ENCODE results near the gene ZMYND15. TPM values are rescaled to one million over a fixed set of nuclear protein-coding genes. Genes with fewer than 3 reads are reported as not detected.
"Not testable (repeated sequence)": the region's sequence is repeated elsewhere in the genome, so short reads cannot be mapped to it uniquely, and the experiment has no call there.

Gene ZMYND15, protein sequence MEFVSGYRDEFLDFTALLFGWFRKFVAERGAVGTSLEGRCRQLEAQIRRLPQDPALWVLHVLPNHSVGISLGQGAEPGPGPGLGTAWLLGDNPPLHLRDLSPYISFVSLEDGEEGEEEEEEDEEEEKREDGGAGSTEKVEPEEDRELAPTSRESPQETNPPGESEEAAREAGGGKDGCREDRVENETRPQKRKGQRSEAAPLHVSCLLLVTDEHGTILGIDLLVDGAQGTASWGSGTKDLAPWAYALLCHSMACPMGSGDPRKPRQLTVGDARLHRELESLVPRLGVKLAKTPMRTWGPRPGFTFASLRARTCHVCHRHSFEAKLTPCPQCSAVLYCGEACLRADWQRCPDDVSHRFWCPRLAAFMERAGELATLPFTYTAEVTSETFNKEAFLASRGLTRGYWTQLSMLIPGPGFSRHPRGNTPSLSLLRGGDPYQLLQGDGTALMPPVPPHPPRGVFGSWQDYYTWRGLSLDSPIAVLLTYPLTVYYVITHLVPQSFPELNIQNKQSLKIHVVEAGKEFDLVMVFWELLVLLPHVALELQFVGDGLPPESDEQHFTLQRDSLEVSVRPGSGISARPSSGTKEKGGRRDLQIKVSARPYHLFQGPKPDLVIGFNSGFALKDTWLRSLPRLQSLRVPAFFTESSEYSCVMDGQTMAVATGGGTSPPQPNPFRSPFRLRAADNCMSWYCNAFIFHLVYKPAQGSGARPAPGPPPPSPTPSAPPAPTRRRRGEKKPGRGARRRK
- 1 to 10 TPM in 1 of 4 donors, under 1 TPM in 1, not detected in 2; 0.82 to 1.4 TPM for total RNA-seq

DNA sequence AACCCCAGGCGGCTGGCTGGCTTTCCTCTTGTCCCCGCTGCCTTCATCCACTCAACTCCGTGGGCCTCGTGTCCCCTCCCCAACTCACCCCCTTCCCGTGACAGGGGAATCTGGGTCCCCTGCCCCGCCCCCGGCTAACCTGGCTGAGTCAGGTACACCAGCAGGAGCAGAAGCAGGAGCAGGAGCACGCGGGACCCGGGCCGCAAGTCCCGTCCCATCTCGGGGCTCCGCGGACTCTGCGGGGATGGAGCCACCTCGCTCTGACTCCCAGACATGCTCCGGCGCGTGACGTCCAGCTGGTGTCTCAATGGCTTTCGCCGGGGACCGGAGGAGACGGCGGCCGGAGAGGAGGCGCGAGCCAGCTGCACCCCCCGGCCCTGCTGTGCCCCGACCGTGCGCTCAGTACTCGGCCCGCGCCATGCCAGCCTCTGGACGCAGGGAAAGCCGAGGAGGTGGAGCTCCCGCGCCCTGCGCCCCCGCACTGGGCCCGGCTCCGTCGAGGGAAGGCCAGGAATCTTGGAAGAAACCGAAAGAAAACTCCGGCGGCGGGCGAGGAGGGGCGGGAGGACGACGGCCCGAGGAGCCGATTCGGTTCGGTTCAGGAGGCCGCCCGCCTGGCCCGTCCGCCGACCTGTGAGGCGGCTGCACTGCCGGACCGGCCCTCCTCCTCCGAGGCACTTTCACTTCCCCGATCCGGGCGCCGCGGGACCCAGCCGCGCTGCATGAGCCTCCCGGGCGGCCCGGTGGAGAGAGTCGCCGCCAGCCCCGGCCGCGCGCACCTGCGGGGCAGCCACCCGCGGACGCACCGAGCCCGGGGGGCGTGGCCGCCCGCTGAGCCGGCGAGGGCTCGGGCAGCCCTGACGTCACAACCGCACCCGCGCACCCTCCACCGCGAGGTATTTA, at the start of gene ZMYND15, which contains the start of gene CXCL16:
TSS of gene ZMYND15 (plus strand) at position 712 of the 903 bp plus-strand sequence. CDS start 716 bp downstream, outside the sequence.
TSS of gene CXCL16 (minus strand) at position 807 of the 903 bp plus-strand sequence. CDS start at position 218, 589 bp downstream.
- Histone ChIP-seq H3K4me1 (peaks cover 6 to 16% (median 13%) of the 10 kb centered on the region in 4 donors), H3K9me3 (no peaks in the 10 kb centered on the region), H3K4me3 (peak within 1 kb of the TSS; percentile 63 to 94 (median 80)), H3K27ac (peak within 1 kb of the TSS; percentile 42 to 75 (median 72)), H3K36me3 (no peaks in the 10 kb centered on the region), H3K27me3 (peaks cover 2% of the 10 kb centered on the region)
- 1% methylated on average over 84 of the region's 100 CpGs; no CpG with 5 or more reads in 1 of the 2 donors for WGBS, 2 donors (ENCODE audit: low coverage in 1 of 2)
- DNase-seq = peak; percentile 83
- TF ChIP-seq, protein P1, sequence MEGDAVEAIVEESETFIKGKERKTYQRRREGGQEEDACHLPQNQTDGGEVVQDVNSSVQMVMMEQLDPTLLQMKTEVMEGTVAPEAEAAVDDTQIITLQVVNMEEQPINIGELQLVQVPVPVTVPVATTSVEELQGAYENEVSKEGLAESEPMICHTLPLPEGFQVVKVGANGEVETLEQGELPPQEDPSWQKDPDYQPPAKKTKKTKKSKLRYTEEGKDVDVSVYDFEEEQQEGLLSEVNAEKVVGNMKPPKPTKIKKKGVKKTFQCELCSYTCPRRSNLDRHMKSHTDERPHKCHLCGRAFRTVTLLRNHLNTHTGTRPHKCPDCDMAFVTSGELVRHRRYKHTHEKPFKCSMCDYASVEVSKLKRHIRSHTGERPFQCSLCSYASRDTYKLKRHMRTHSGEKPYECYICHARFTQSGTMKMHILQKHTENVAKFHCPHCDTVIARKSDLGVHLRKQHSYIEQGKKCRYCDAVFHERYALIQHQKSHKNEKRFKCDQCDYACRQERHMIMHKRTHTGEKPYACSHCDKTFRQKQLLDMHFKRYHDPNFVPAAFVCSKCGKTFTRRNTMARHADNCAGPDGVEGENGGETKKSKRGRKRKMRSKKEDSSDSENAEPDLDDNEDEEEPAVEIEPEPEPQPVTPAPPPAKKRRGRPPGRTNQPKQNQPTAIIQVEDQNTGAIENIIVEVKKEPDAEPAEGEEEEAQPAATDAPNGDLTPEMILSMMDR (IDR thresholded peaks at IDR 0.05) = peak in 1 of 5 experiments; percentile 10
- TF ChIP-seq POLR2A (IDR thresholded peaks at IDR 0.05) (peak; percentile 53), EP300 (IDR thresholded peaks at IDR 0.05; ENCODE audit: low read depth) (no peak), POLR2AphosphoS5 (IDR thresholded peaks at IDR 0.05) (peak in 2 of 3 donors; percentile 10 to 11)
- intact Hi-C loops (cut with DNase I; ENCODE audit: low total_unique reads) = loop anchor here (10.0 kb wide), 2 partner anchors 45 to 155 kb away; partner anchors contain the start of genes C17orf107, GLTPD2 and VMO1
- in situ Hi-C loops (cut with MboI; ENCODE audit: low pct_ligation_motif_present in 1 of 4, low pct_unique_long_range_greater_than_20kb in 1 of 4, low sequenced_read_pairs in 3 of 4) = loop anchor here in 2 of 4 donors (10.0 kb wide), 2 partner anchors 45 to 145 kb away; partner anchors contain the start of genes GLTPD2 (in 1 of the 2) and VMO1 (in 1 of the 2)

DNA sequence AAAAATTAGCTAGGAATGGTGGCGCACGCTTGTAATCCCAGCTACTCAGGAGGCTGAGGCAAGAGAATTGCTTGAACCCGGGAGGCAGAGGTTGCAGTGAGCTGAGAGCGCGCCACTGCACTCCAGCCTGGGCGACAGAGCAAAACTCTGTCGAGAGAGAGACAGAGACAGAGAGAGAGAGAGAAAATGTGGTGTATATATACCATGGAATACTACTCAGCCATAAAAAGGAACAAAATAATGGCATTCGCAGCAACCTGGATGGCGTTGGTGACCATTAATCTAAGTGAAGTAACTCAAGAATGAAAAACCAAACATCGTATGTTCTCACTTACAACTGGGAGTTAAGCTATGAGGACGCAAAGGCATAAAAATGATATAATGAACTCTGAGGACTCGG, 49.8 kb upstream of the ZMYND15 start:
- H3K4me3 ChIP-seq; intact Hi-C loops (cut with DNase I; ENCODE audit: low total_unique reads); H3K4me1 ChIP-seq; in situ Hi-C loops (cut with MboI; ENCODE audit: low pct_ligation_motif_present in 1 of 4, low pct_unique_long_range_greater_than_20kb in 1 of 4, low sequenced_read_pairs in 3 of 4); DNase-seq; H3K27me3 ChIP-seq; H3K27ac ChIP-seq; H3K9me3 ChIP-seq; H3K36me3 ChIP-seq: not testable (repeated sequence)
- 85 to 88% methylated on average over 10 to 12 of the region's 12 CpGs for WGBS, 2 donors (ENCODE audit: low coverage in 1 of 2)

DNA sequence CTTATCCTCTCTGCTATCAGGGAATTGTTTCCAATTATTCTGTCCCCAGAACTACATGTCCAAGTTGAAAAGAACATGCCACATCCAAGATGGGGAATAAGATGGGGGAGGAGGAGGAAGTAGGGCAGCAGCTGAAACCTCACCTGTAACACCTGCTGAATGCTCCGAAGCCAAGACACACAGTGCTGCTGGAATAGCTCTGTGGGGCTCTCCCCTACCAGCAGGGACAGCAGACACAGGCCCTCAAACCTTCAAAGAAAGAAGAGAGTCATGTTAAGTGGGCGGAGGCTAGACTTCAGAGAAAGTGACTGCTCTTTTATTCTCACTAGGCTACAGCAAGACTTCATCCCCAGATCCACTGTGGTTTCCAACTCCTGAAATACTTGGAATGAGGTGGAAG, 48.9 kb upstream of the ZMYND15 start:
- 57 to 100% methylated on average over 1 to 2 of the region's 2 CpGs for WGBS, 2 donors (ENCODE audit: low coverage in 1 of 2)
- H3K4me3 ChIP-seq = no peak overlapping the region
- H3K9me3 ChIP-seq = no peaks in the 10 kb centered on the region
- no peaks in the 10 kb centered on the region for H3K27me3 ChIP-seq
- H3K4me1 ChIP-seq = peaks cover 0 to 3% (median 0%) of the 10 kb centered on the region in 4 donors
- TF ChIP-seq, protein P1 (IDR thresholded peaks at IDR 0.05) = no peak
- TF ChIP-seq EP300 (IDR thresholded peaks at IDR 0.05; ENCODE audit: low read depth) = no peak
- TF ChIP-seq POLR2A (IDR thresholded peaks at IDR 0.05) = no peak
- H3K36me3 ChIP-seq = no peaks in the 10 kb centered on the region
- H3K27ac ChIP-seq = no peak overlapping the region
- DNase-seq = no peak
- in situ Hi-C loops (cut with MboI; ENCODE audit: low pct_ligation_motif_present in 1 of 4, low pct_unique_long_range_greater_than_20kb in 1 of 4, low sequenced_read_pairs in 3 of 4) (no loop called here), intact Hi-C loops (cut with DNase I; ENCODE audit: low total_unique reads) (no loop called here)

DNA sequence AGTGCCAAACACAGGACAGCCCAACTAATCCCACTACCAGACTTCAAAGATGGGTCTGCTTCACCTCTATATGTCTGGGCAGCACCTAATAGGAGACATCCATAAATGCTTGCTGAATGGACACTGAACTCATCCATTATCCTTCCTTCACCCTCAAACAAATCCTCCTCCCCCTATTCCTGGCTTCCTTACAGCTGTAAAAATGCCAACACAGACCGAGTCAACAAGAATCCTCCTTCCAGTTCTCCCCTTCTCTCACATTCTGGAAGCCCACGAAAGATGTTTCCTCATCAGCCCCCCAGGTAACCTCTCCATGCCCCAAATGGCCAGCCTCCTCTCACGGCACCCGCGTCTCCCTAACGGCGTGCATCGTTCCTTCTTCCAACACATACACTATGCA, 47.9 kb upstream of the ZMYND15 start:
- 70% methylated on average over 8 of the region's 8 CpGs; no CpG with 5 or more reads in 1 of the 2 donors for WGBS, 2 donors (ENCODE audit: low coverage in 1 of 2)
- no peak overlapping the region for H3K27ac ChIP-seq
- H3K4me1 ChIP-seq = peaks cover 0 to 3% (median 0%) of the 10 kb centered on the region in 4 donors
- DNase-seq = no peak
- in situ Hi-C loops (cut with MboI; ENCODE audit: low pct_ligation_motif_present in 1 of 4, low pct_unique_long_range_greater_than_20kb in 1 of 4, low sequenced_read_pairs in 3 of 4) = no loop called here
- H3K36me3 ChIP-seq = no peaks in the 10 kb centered on the region
- H3K27me3 ChIP-seq = no peaks in the 10 kb centered on the region
- H3K9me3 ChIP-seq = no peaks in the 10 kb centered on the region
- TF ChIP-seq POLR2A (IDR thresholded peaks at IDR 0.05) = no peak
- H3K4me3 ChIP-seq = no peak overlapping the region
- intact Hi-C loops (cut with DNase I; ENCODE audit: low total_unique reads) = no loop called here
